NCI-H345 treated with DMSO at 0.1 percent for 48 hours (cell line): ENCODE measurements around the gene PTRHD1.

Experiments used
- DNase-seq: peaks from one replicate; lab custom pipeline; 2025; ENCODE audit not compliant: unreplicated experiment; lab: John Stamatoyannopoulos, UW

PTRHD1 gene

DNA sequence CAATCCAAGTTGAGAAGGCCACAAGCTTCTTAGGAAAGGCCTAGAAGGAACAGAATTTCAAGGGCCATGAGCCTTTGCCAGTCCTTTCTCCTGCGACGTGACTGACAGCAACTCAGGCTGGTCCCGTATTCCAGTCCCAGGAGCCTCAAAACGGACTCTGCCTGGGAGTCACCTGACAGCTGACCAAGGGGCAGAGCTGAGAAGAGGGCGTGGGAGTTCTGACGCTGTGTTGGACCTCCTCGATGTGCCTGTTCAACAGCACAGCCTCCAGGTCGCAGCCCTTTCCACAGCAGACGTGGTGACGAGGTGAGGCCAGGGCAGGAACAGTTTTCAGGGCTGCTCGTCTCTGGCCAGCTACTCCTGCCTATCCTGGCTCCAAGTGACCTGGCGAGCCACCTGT is 37.6 kb upstream of the PTRHD1 start:
- no peak for DNase-seq

DNA sequence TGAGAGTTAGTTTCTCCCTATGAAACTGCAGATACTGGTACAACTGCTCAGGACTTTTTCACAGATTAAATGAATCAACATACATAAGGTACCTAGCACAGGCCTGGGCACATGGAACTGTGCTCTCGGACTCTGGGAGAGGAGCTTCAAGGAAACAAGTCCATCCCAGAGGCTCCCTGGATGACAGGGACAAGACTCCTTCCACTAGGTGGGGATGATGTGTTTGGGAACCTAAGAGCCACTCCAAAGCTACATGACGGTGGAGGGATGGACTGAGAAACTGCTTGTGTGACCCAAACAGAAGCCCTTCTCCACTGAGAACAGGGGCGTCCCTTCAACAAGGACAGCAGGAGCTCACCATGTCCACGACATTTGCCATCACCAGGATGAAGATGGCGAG is 37.2 kb upstream of the PTRHD1 start:
- no peak for DNase-seq

DNA sequence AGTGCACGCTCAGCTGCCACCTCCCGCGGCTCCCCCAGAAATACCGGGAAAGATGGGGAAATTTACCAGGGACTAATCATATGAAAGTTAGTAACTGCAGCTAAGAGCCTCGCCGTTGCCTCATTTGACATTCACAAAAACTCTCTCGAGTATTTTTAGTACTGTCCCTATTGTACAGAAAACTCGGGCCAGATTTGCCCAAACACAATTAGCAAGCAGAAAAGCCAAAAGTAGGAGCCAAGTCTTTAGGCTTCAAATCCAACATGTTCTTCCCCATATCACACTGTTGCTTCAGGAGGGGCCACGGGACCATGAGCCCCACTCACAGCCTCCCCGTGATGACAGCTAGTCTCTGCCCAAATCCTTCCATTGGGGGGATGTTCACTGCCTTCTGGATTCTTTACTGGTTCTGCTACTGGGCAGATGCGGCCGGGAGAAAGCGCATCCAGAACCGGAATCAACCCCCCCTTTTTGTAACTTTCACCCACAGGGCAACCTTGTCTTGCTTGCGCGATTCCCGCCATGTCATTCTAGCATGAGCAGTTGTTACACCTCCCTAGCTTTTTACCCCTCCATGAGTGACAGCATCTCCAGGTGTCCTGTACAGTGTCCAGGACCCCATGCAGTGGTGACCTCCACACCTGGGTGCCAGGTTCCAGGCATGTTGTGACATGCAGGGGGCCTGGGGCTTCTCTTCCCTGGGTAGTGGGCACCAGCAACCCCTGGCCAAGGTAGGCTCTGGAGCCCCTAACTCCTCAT is 35.2 kb upstream of the PTRHD1 start:
- DNase-seq: no peak

DNA sequence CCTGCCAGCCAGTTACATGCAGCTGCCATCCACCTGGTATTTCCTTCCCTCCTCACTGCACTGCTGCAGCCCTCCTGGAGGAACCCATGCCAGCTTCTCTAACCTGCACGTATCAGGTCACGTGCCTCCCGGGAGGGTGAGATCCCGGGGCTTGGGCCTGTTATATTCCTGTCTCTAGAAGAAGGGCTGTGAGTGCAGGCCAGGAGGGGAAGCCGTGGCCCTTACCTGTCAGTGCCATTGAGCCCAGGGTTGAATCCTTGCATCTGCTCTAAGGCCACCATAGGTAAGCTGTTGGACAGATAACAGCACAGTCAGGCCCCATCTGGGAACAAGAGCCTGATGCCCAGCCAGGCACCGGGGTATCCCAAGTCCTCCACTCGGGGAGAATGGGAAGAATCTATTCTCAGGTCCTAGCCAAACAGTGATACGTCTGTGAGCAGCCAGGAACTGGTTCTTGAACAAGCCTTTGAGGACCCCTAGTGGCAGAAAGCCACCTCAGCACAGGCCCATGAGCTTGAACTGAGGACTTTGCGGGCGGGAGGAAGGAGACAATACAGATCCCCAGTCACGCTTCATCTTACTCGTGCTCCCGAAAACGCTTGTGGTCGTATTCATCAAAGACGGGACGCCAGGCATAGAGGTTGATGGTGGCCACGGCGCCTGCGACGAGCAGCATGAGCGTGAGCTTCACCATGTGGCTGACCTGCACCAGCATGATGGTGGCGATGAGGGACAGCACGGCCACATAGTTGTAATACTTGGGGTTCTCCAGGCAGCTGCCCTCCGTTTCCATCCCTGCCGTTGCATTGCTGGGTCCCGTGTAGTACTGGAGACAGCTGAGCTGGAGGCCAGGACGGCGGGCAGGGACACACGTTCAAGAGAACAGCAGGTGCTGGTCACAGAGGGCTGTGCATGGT is 34.4 kb upstream of the PTRHD1 start:
- peak; percentile 61 for DNase-seq

DNA sequence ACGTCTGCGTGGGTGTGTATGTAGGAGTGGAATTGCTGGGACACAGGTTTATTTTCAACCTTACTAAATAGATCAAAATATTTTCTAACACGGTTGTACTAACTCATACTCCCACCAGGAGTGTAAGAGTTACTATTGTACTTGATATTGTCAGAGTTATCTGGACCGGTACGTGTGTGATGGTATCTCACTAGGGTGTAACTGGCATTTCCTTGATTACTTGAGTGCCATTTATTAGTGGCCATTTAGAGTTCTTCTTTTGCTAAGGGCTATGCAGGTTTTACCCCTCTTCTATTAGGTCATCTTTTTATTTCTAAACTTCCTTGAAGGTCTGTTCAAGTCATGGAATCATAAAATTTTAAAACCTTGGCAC is 33.6 kb upstream of the PTRHD1 start:
- DNase-seq: no peak

DNA sequence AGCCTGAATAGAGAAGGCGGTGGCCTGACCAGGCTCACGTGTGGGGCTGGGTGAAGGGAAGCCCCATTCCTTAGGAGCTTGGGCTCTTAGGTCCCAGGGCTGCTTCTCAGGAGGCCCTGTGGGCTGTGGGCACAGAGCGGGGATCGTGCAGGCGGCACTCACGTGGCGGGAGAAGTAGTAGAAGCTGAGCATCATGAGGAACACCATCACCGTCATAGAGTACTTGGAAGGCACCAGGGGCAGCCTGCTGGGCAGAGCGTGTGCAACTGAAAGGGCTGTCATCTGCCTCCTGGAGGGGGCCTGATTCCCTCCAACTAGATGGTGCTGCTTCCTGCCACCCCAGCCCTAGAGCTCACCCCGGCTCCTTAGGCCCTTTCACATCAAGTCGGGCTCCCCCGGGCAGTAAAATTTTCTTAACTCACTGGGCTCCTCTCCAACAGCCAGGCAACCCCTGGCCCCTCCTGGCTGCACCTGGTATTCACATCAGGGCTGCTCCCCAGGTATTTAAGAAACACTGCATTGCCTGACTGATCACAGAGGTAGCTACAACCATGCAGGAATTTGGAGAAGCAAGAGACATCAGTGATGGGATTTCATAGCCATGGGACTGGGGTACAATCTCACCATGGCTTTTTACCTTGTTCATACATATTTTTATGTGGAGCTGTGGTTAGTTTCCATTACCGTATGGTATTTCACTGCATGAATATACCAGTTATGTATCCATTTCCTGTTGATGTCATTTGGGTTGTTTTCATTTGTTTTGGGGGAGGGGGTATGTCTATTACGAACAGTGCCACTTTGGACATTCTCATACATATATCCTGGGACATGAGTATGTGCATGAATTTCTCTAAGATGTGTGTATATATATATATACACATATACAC is 32.9 kb upstream of the PTRHD1 start:
- DNase-seq: no peak

DNA sequence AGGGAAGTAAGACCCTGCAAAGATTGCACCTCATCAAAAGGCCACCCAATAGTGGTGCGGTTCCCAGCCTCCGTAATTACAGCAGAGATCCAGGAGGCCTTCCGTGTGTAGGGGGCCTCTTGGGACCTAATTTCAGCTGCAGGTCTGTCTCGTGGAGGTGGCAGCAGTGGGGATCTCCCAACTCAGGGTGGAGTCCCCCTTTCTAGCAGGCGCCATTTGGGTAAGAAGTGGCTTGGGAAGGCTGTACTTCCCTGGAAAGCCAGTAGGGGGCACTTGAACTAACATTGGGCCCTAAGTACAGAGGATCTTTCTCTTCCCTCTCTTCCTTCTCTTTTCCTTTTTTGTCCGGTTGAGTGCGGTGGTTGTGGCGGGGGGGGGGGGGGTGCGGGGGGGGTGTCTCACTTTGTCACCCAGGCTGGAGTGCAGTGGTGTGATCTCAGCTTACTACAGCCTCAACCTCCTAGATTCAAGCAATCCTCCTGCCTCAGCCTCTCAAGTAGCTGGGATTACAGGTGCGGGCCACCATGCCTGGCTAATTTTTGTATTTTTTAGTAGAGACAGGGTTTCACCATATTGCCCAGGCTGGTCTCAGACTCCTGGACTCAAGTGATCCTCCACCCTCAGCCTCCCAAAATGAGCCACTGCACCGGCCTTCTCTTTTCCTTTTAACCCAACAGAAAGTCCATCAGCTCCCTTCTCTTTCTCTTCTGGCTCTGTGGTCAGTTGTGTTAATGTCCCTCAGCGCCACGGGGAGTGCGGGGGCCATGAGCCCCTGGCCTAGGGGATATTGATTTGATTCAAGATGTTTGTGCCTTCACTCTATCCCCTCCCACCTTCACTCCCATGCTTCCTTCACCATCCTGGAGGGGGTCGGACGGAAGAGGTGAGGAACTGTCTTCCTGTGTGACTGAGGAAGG is 32.0 kb upstream of the PTRHD1 start:
- DNase-seq: no peak

DNA sequence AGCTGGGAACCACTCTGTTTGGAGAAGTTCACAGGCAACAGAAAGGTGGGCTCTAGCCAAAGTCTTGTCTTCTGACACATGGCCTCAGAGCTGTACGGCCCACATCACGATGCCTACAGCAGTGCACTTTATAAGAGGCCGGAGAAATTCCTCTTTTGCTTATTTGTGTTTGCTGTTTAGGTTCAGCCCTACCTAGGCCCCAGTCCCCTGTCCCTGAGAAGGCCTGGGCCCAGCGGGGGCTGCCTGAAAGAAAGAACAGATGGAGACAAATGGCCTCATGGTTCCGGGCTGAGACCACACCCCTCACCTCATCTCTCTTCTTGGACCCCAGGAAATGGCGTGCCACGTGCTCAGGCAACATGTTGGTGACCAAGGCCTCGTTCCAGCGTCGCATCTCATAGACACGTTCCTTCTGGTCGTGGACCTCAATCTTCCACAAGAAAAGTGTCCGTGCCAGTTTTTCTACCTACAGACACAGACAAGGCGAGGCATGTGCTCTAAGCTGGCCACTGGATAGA is 30.9 kb upstream of the PTRHD1 start:
- DNase-seq: no peak

DNA sequence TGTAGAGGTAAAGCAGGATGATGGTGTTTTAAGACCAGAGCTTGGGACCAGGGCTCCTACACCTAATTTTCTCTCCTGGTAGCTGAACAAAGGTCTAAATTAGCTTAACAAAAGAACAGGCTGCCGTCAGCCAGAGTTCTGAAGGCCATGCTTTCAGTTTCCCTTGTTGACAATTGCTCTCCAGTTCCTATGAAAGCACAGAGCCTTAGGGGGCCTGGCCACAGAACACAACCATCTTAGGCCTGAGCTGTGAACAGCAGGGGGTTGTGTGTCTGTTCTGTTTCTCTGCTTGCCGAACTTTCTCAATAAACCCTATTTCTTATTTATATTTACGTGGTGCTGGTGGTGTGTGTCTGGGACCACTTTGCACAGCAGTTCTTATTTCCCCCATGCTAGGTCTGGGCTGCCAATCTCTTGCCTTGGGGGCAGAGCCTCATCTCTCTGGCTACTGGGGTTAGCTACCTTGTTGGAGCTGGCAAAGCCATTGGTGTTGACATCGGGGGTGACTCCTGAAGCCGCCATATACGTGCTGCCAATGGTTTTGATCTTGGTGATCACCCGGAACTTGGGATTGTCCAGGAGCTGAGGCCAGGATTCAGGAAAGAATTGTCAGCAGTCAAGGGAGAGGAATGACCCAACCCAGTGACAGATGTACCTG is 29.0 kb upstream of the PTRHD1 start:
- DNase-seq: peak; percentile 94

DNA sequence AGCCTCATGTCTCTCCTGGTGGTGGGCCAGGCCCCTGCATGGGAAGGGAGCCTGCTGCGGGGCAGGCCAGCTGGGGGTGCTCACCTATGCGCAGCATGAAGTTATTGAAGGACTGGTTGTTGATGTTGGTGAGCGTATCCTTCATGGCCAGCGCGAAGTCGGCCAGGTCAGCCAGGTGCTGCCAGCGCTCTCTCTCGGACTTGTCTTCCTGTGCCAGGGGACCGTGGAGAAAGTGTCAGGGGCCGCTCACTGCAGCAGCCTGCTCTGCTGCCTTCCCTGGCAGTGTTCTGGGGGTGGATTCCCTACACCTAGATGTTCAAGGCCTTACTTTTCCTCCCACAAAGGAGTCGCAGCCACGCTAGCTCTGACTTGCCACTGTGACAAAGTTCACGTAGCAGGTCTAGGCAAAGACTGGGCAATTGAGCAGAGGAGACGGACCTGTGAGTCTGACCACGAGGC is 28.3 kb upstream of the PTRHD1 start:
- DNase-seq: no peak

DNA sequence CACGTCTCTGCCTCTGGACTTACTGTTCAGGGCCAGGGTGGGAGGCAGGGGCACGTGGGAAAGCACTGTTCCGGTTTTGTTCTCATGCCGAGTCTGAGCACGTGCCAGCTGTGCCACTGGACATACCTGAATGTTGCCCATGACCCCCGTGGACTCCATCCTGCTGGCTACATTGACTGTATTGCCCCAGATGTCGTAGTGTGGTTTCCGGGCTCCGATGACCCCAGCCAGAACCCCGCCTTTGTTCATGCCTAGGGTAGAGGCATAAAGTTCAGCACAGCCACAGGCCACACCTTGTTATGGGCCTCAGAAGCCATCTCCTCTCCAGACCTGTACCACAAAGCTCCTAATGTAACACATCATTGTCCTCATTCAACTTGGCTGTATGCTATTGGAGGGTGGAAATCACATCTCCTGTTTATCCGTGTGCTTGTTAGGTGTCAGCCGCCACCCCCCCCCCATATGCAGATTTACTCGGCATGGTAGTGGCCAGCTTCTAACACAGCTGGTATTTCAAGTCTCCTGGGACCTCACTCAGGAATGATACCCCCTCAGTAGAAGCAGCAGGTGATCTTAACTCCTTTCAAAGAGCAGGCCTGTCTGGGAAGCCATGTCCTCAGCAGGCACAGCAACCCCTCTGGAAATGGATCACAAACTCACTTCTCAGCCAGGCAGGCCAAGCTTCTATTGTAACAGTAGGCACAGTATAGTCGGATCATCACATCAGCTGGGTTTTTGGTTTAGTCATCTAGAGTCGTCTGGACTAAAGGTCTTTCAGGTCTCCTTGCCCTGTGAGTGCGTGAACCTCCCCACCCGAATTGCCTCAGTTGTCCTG is 27.6 kb upstream of the PTRHD1 start:
- DNase-seq: no peak

DNA sequence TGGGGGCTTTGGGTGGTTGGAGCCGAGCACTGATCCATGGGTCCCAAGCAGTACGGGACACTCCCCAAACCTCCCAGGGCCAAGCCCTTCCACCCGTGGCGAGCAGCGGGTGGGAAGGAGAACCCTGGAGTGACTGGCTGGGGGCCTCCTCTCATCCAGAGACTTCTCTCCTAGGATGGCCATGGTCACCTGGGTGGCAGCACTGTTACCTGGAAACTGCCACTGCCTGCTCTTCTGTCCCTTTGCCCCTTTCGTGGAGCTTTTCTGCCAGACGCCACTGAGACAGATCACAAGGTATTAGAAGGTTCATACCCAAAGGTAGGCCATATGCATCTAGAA is 27.0 kb upstream of the PTRHD1 start:
- no peak for DNase-seq

DNA sequence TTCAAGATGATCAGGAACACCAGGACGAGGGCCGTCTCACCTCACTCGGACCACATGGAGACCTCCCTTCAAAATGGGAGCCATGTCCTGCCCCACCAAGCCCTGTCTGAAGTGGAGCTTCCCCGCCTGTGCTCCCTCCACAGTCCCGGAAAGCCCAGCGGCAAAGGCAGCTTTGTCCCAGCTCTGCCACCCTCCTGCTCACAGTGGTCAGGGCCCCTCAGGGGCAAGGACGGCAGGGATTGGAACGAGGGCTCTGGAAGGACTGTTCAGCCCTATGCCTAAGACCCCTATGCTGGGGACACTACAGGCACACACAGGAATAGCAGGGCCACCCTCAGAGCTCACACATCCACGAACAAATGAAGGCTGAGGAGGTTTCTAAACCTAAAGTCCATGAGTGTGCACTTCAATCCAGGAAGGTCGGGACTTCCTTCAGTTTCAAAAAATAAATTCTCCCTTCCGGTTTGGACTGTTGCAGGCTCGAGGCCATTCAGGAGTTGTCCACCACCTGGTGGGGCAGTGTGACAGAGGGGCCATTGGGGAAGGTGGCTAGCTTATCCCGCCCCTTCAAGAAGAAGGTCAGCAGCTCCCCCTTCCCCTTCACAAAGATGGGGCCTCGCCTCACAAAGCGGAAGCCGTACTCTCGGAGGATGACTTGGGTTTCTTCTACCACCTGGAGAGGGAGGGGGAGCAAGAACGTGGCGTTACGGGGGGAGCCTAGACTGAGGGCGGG is 26.4 kb upstream of the PTRHD1 start:
- DNase-seq: no peak

DNA sequence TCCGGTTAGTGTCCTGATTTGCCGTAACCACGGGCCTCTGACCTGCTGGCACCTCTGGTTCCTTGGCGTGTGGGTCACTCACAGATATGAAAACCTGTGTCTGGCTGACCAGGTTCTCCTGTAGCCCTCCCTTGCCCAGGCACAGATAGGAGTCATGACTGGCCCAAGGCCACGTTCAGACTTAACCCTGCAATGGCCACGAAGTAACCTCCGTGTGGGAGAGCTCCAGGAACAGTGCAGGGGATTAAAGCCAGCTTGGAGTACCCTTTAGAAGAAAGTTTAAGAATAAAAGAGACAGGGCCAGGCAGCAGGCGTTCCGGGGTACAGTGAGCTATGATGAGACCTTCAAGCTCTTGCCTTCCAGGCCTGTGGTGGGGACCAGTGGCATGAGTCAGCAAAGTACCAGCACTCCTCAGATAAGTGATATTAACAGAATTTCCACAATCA is 25.6 kb upstream of the PTRHD1 start:
- DNase-seq: no peak

DNA sequence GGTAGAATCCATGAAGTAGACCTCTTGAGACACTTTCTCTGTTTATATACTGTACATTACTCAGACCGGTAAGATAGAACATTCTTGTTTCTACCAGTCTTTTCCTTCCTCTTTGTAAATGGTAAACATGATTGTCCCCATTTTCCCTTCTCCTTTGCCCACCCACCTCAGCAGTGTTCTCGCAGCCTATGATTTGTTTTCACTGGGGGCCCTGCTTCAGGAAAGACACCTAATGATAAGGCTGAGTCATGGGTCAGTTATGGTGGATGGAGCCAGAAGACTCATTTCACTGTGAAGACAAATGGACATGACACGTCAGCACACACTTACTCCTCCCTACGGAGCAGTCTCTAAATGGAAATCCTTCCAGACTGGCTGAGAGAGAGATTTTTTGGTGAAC is 23.7 kb upstream of the PTRHD1 start:
- no peak for DNase-seq

DNA sequence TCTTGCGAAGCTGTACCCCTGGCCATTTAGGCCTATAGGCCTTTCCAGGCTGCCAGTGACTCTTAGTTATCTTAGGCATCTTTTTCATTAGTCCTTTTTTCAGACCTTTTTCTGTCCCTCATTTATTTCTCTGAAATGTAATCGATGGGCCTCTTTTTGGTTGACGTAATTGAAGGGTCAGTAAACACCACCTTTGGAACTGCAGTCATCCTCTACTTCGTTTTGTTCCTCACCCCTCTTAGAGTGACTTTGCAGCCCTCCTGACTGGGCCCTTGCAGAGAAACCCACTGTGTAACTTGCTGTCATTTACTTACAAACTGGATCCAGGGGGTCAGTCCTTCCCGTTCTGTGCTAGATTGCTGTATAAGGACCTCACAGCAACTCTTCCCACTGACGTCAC is 23.2 kb upstream of the PTRHD1 start:
- DNase-seq: no peak

DNA sequence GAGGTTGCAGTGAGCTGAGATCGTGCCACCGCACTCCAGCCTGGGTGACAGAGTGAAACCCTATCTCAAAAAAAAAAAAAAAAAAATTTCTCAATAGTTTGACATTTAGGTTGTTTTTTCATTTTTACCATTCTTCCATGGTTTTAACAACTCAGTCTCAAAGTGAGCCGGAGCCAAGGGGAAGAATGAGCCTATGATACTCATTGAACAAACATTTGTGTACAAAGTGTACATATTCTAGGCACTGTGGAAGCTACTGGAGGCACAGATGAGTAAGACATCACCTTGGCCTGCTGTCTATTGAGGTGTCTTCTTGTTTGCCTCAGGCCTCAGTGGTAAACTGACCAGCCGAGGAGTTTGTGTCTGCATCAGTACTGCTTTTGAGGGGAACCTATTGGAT is 22.0 kb upstream of the PTRHD1 start:
- DNase-seq: no peak

DNA sequence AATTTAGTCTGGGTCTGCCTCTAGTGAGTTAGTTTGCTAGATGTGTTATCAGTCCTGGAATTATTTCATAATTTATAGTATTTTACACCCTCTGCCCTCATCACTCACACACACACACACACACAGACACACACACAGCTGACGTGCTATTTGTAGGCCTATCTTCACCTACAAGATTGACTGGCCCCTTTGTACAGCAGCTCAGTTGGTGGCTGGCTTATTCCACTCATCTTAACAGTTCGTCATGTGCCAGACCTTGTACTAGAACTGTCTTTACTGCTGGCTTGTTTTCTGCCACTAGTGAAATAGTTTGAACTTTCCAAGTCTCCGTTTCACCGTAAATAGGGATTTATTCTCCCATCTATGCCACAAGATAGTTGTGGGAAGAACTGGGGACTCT is 21.3 kb upstream of the PTRHD1 start:
- no peak for DNase-seq
